ENCODE measurements around the gene PCDHGB7. TPM values are rescaled to one million over a fixed set of nuclear protein-coding genes. Genes with fewer than 3 reads are reported as not detected.

PCDHGB7 gene
- polyA plus RNA-seq, 1 of the 3 experiments (the other 2 are of a cell fraction) = 19.1 TPM

DNA sequence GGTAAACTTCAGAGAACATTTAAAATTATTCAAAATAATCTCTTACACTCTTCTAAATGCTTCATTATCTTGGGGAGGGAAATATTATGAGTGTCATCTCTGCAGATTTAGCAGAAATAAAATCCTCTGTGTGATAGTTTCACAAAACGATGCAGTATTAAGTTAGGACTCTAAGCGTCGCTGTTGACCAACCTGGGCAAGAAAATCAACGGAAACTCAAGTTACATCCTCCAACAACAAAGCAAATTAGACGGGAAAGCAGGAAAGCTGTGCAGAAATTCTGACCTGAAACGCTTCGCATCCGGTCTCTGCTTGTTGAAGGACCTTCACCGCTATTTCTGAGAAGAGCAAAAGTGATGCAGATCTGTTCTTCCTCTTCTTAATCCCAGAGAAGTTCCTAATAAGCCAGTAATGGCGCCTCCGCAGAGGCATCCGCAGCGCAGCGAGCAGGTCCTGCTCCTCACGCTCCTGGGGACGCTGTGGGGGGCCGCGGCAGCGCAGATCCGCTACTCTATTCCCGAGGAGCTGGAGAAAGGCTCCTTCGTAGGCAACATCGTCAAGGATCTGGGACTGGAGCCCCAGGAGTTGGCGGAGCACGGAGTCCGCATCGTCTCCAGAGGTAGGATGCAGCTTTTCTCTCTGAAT, 43.7 kb upstream of the PCDHGB7 start, which contains the start of gene PCDHGA6:
TSS of gene PCDHGA6 (plus strand) at position 219 of the 645 bp plus-strand sequence. CDS start at position 412, 193 bp downstream.
- Histone ChIP-seq H3K9ac (no peak within 1 kb of the TSS), H3K9me2 (no peaks in the 10 kb centered on the region)
- POLR2A ChIA-PET = no interaction called here

More for the DNA sequence above, 43.7 kb upstream of the PCDHGB7 start, which contains the start of gene PCDHGA6:
- Histone ChIP-seq H2AFZ (ENCODE audit: low read depth) (no peak within 1 kb of the TSS), H3K27ac (ENCODE audit: low read depth in 2 of 2, low read length in 1 of 2) (no peak within 1 kb of the TSS), H3K9me3 (no peaks in the 10 kb centered on the region; the same call in 1 of the 2 replicates), H3K4me2 (no peak within 1 kb of the TSS), H3F3A (replicated peaks; ENCODE audit: insufficient read depth) (no peaks in the 10 kb centered on the region), H3K4me3 (ENCODE audit: low read depth in 2 of 2, low read length in 1 of 2) (no peak within 1 kb of the TSS; a peak in 1 of 4 replicates), H3K36me3 (replicated peaks in 1 of 2; ENCODE audit: control insufficient read depth in 1 of 2, insufficient read depth in 2 of 2, low read length in 1 of 2) (peaks cover 0 to 14% of the 10 kb centered on the region in 2 experiments), H4K20me1 (ENCODE audit: insufficient read depth) (no peaks in the 10 kb centered on the region), H3K79me2 (ENCODE audit: insufficient read depth) (no peaks in the 10 kb centered on the region), H3K27me3 (ENCODE audit: insufficient read depth) (no peaks in the 10 kb centered on the region), H3K4me1 (ENCODE audit: control insufficient read depth in 1 of 2, insufficient read depth in 2 of 2, low read depth in 1 of 2, low read length in 1 of 2) (no peaks in the 10 kb centered on the region)
- no peak for DNase-seq
- CTCF ChIA-PET = interaction anchor here (0.9 to 1.8 kb wide), 5 partner anchors 12 to 193 kb away, joined by 3 to 8 read pairs (median 4); partner anchors contain the start of gene PCDHB14
- TF ChIP-seq TEAD4 (IDR thresholded peaks at IDR 0.05; ENCODE audit: borderline replicate concordance, insufficient read depth) (no peak), POLR2AphosphoS5 (IDR thresholded peaks at IDR 0.05; ENCODE audit: low read depth, low read length) (no peak), GATA2 (CRISPR knock-in tag; IDR thresholded peaks at IDR 0.05) (no peak), RXRA (IDR thresholded peaks at IDR 0.05; ENCODE audit: borderline replicate concordance, low read depth) (no peak), RFX5 (IDR thresholded peaks at IDR 0.05; ENCODE audit: low read length) (no peak), GABPA (IDR thresholded peaks at IDR 0.05; ENCODE audit: low read depth) (no peak), MEF2A (IDR thresholded peaks at IDR 0.05; ENCODE audit: borderline replicate concordance, low read depth) (no peak), SMC3 (IDR thresholded peaks at IDR 0.05; ENCODE audit: low read depth, low read length) (no peak), FOXJ3 (CRISPR knock-in tag; IDR thresholded peaks at IDR 0.05) (no peak), NFIC (IDR thresholded peaks at IDR 0.05; ENCODE audit: borderline replicate concordance) (no peak), RAD21 (IDR thresholded peaks at IDR 0.05; ENCODE audit: low read length) (peak; percentile 45)
- TF ChIP-seq, protein P1, sequence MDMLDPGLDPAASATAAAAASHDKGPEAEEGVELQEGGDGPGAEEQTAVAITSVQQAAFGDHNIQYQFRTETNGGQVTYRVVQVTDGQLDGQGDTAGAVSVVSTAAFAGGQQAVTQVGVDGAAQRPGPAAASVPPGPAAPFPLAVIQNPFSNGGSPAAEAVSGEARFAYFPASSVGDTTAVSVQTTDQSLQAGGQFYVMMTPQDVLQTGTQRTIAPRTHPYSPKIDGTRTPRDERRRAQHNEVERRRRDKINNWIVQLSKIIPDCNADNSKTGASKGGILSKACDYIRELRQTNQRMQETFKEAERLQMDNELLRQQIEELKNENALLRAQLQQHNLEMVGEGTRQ (IDR thresholded peaks at IDR 0.05; ENCODE audit: borderline replicate concordance, low read depth, low read length) = no peak
- TF ChIP-seq, protein P2, sequence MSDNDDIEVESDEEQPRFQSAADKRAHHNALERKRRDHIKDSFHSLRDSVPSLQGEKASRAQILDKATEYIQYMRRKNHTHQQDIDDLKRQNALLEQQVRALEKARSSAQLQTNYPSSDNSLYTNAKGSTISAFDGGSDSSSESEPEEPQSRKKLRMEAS (IDR thresholded peaks at IDR 0.05; ENCODE audit: low read depth) = no peak
- TF ChIP-seq, protein P3, sequence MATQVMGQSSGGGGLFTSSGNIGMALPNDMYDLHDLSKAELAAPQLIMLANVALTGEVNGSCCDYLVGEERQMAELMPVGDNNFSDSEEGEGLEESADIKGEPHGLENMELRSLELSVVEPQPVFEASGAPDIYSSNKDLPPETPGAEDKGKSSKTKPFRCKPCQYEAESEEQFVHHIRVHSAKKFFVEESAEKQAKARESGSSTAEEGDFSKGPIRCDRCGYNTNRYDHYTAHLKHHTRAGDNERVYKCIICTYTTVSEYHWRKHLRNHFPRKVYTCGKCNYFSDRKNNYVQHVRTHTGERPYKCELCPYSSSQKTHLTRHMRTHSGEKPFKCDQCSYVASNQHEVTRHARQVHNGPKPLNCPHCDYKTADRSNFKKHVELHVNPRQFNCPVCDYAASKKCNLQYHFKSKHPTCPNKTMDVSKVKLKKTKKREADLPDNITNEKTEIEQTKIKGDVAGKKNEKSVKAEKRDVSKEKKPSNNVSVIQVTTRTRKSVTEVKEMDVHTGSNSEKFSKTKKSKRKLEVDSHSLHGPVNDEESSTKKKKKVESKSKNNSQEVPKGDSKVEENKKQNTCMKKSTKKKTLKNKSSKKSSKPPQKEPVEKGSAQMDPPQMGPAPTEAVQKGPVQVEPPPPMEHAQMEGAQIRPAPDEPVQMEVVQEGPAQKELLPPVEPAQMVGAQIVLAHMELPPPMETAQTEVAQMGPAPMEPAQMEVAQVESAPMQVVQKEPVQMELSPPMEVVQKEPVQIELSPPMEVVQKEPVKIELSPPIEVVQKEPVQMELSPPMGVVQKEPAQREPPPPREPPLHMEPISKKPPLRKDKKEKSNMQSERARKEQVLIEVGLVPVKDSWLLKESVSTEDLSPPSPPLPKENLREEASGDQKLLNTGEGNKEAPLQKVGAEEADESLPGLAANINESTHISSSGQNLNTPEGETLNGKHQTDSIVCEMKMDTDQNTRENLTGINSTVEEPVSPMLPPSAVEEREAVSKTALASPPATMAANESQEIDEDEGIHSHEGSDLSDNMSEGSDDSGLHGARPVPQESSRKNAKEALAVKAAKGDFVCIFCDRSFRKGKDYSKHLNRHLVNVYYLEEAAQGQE (IDR thresholded peaks at IDR 0.05; ENCODE audit: low read depth, low read length) = no peak
- TF ChIP-seq, protein P4, sequence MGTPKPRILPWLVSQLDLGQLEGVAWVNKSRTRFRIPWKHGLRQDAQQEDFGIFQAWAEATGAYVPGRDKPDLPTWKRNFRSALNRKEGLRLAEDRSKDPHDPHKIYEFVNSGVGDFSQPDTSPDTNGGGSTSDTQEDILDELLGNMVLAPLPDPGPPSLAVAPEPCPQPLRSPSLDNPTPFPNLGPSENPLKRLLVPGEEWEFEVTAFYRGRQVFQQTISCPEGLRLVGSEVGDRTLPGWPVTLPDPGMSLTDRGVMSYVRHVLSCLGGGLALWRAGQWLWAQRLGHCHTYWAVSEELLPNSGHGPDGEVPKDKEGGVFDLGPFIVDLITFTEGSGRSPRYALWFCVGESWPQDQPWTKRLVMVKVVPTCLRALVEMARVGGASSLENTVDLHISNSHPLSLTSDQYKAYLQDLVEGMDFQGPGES (IDR thresholded peaks at IDR 0.05; ENCODE audit: low read depth, low read length) = no peak
- TF ChIP-seq, protein P5, sequence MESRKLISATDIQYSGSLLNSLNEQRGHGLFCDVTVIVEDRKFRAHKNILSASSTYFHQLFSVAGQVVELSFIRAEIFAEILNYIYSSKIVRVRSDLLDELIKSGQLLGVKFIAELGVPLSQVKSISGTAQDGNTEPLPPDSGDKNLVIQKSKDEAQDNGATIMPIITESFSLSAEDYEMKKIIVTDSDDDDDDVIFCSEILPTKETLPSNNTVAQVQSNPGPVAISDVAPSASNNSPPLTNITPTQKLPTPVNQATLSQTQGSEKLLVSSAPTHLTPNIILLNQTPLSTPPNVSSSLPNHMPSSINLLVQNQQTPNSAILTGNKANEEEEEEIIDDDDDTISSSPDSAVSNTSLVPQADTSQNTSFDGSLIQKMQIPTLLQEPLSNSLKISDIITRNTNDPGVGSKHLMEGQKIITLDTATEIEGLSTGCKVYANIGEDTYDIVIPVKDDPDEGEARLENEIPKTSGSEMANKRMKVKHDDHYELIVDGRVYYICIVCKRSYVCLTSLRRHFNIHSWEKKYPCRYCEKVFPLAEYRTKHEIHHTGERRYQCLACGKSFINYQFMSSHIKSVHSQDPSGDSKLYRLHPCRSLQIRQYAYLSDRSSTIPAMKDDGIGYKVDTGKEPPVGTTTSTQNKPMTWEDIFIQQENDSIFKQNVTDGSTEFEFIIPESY (IDR thresholded peaks at IDR 0.05; ENCODE audit: borderline replicate concordance, low read depth) = no peak
- TF ChIP-seq, protein P6, sequence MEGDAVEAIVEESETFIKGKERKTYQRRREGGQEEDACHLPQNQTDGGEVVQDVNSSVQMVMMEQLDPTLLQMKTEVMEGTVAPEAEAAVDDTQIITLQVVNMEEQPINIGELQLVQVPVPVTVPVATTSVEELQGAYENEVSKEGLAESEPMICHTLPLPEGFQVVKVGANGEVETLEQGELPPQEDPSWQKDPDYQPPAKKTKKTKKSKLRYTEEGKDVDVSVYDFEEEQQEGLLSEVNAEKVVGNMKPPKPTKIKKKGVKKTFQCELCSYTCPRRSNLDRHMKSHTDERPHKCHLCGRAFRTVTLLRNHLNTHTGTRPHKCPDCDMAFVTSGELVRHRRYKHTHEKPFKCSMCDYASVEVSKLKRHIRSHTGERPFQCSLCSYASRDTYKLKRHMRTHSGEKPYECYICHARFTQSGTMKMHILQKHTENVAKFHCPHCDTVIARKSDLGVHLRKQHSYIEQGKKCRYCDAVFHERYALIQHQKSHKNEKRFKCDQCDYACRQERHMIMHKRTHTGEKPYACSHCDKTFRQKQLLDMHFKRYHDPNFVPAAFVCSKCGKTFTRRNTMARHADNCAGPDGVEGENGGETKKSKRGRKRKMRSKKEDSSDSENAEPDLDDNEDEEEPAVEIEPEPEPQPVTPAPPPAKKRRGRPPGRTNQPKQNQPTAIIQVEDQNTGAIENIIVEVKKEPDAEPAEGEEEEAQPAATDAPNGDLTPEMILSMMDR (IDR thresholded peaks at IDR 0.05) = peak; percentile 52
- WGBS (ENCODE audit: low lambda C conversion rate) = 67% methylated on average over 27 of the region's 27 CpGs
